Measurements from ENCODE around the gene TRIM47. TPM values are rescaled to one million over a fixed set of nuclear protein-coding genes. Genes with fewer than 3 reads are reported as not detected.

TRIM47 gene
- total RNA-seq, 2 experiments from 2014 or later = 25.9 to 41.9 TPM

- ChIA-PET CTCF (ENCODE audit: unreplicated experiment) (interaction anchor here (0.5 kb wide), 1 partner anchor 8 kb away, joined by 17 read pairs; no protein-coding TSS in a partner anchor), POLR2A (no interaction called here)
- Histone ChIP-seq H3K4me1 (ENCODE audit: insufficient read depth, low read length, poor library complexity, severe bottlenecking) (no peaks in the 10 kb centered on the region), H4K20me1 (ENCODE audit: insufficient read depth, low read length) (no peaks in the 10 kb centered on the region), H3K9me2 (ENCODE audit: insufficient read depth, low read length) (no peaks in the 10 kb centered on the region), H3K36me3 (ENCODE audit: insufficient read depth, low read length) (no peaks in the 10 kb centered on the region), H3K27ac (ENCODE audit: low read depth, low read length, poor library complexity, severe bottlenecking) (no peak overlapping the region), H3K4me2 (ENCODE audit: low read length) (no peak overlapping the region), H3K79me2 (ENCODE audit: insufficient read depth, low read depth, low read length) (no peaks in the 10 kb centered on the region), H2AFZ (ENCODE audit: low read length) (no peak overlapping the region), H3K4me3 (ENCODE audit: low read depth, low read length, poor library complexity, severe bottlenecking) (no peak overlapping the region), H3K9me3 (ENCODE audit: low read length) (no peaks in the 10 kb centered on the region)
- no peak for DNase-seq (ENCODE audit: low spot score)
- no TSS peak for BruUV-seq (replicated peaks)
- intact Hi-C loops (cut with micrococcal nuclease; ENCODE audit: unreplicated experiment) = no loop called here
- TF ChIP-seq, protein P1, sequence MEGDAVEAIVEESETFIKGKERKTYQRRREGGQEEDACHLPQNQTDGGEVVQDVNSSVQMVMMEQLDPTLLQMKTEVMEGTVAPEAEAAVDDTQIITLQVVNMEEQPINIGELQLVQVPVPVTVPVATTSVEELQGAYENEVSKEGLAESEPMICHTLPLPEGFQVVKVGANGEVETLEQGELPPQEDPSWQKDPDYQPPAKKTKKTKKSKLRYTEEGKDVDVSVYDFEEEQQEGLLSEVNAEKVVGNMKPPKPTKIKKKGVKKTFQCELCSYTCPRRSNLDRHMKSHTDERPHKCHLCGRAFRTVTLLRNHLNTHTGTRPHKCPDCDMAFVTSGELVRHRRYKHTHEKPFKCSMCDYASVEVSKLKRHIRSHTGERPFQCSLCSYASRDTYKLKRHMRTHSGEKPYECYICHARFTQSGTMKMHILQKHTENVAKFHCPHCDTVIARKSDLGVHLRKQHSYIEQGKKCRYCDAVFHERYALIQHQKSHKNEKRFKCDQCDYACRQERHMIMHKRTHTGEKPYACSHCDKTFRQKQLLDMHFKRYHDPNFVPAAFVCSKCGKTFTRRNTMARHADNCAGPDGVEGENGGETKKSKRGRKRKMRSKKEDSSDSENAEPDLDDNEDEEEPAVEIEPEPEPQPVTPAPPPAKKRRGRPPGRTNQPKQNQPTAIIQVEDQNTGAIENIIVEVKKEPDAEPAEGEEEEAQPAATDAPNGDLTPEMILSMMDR (conservative IDR thresholded peaks at IDR 0.05; ENCODE audit: low read length) = no peak
- no peak for TF ChIP-seq EZH2phosphoT487 (IDR thresholded peaks at IDR 0.05; ENCODE audit: borderline replicate concordance, low read depth, low read length)
Measured at GRCh38 chr17:75922963-75923874, 44.8 kb upstream of the TRIM47 start.

DNA sequence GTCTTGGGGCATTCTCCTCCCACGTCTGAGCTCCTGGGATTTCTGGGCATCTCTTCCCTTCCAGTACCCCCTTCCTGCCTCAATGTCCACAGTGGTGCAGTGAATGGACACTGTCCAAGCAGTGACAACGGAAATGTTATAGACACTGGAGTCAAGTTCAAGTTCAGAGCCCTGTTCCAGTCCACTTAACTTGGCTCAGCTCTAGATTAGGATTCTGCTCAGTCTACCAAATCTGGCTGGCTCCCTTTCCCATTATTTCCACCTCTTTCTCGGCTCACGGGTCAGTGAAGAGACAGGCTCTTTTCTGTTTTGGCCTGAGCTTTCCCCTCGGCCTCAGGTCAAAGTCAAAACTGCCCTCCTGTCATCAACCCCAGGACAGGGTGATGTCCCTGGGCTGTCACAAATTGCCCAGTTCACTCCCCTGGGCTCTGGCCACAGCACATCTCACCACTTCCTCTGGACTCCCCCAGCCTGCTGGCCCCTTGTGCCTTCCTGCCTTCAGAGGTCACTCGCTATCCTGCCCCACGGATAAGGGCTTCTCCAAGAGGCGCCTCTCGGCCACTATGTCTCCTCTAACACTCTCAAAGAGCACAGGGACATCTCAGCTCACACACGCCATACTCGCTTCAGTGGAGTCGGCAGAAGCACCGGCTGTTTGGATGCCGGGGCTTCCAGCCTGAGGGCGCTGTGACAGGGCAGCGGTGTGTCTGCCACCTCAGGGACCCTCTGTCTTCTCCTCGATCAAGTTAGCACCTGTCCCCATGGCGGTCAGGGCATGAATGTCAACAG lies 44.0 kb upstream of the TRIM47 start:
- Histone ChIP-seq H3K4me1 (ENCODE audit: insufficient read depth, low read length, poor library complexity, severe bottlenecking) (no peaks in the 10 kb centered on the region), H3K9me3 (ENCODE audit: low read length) (no peaks in the 10 kb centered on the region), H2AFZ (ENCODE audit: low read length) (no peak overlapping the region), H3K27ac (ENCODE audit: low read depth, low read length, poor library complexity, severe bottlenecking) (no peak overlapping the region), H4K20me1 (ENCODE audit: insufficient read depth, low read length) (no peaks in the 10 kb centered on the region), H3K4me2 (ENCODE audit: low read length) (no peak overlapping the region), H3K9me2 (ENCODE audit: insufficient read depth, low read length) (no peaks in the 10 kb centered on the region), H3K36me3 (ENCODE audit: insufficient read depth, low read length) (no peaks in the 10 kb centered on the region), H3K79me2 (ENCODE audit: insufficient read depth, low read depth, low read length) (no peaks in the 10 kb centered on the region), H3K4me3 (ENCODE audit: low read depth, low read length, poor library complexity, severe bottlenecking) (no peak overlapping the region)
- TF ChIP-seq, protein P1 (conservative IDR thresholded peaks at IDR 0.05; ENCODE audit: low read length) = no peak
- no peak for TF ChIP-seq EZH2phosphoT487 (IDR thresholded peaks at IDR 0.05; ENCODE audit: borderline replicate concordance, low read depth, low read length)
- no peak for DNase-seq (ENCODE audit: low spot score)
- POLR2A ChIA-PET = no interaction called here
- intact Hi-C loops (cut with micrococcal nuclease; ENCODE audit: unreplicated experiment) = no loop called here
- CTCF ChIA-PET (ENCODE audit: unreplicated experiment) = interaction anchor here (0.5 kb wide), 1 partner anchor 8 kb away, joined by 17 read pairs; no protein-coding TSS in a partner anchor
- BruUV-seq (replicated peaks) = no TSS peak
